ENCODE data around the gene FOXN4. TPM values are rescaled to one million over a fixed set of nuclear protein-coding genes. Genes with fewer than 3 reads are reported as not detected.

Gene FOXN4
- total RNA-seq, 2 donors from 2014 or later: not detected

- Histone ChIP-seq H3K27ac (no peak overlapping the region), H3K4me3 (no peak overlapping the region), H3K27me3 (replicated peaks; ENCODE audit: insufficient read depth) (no peaks in the 10 kb centered on the region), H3K4me1 (ENCODE audit: control insufficient read depth in 1 of 2, low read depth in 2 of 2) (no peaks in the 10 kb centered on the region), H3K36me3 (peaks cover 38% of the 10 kb centered on the region), H3K9me3 (no peaks in the 10 kb centered on the region)
- no peak for DNase-seq (ENCODE audit: low spot score)
- ATAC-seq (ENCODE audit: insufficient number of reproducible peaks, low FRiP score, low read depth): no peak
- no peak for TF ChIP-seq CTCF (IDR thresholded peaks at IDR 0.05)
Measured at GRCh38 chr12:109247831-109248654, 61.0 kb downstream of the FOXN4 start.

GRCh38 chr12:109246221-109246620, 62.9 kb downstream of the FOXN4 start:
- no peak overlapping the region for H3K4me3 ChIP-seq
- peaks cover 49% of the 10 kb centered on the region for H3K36me3 ChIP-seq

GRCh38 chr12:109244073-109244472, 65.0 kb downstream of the FOXN4 start:
- TF ChIP-seq CTCF (IDR thresholded peaks at IDR 0.05): no peak
- Histone ChIP-seq H3K27me3 (replicated peaks; ENCODE audit: insufficient read depth) (no peaks in the 10 kb centered on the region), H3K4me1 (ENCODE audit: control insufficient read depth in 1 of 2, low read depth in 2 of 2) (no peaks in the 10 kb centered on the region), H3K36me3 (peaks cover 58% of the 10 kb centered on the region), H3K4me3 (no peak overlapping the region), H3K27ac (no peak overlapping the region), H3K9me3 (no peaks in the 10 kb centered on the region)
- DNase-seq (ENCODE audit: low spot score): no peak
- ATAC-seq (ENCODE audit: insufficient number of reproducible peaks, low FRiP score, low read depth): no peak

More at GRCh38 chr12:109246221-109246620, 62.9 kb downstream of the FOXN4 start:
- ATAC-seq (ENCODE audit: insufficient number of reproducible peaks, low FRiP score, low read depth) (no peak), DNase-seq (ENCODE audit: low spot score) (no peak)
- H3K4me1 ChIP-seq (ENCODE audit: control insufficient read depth in 1 of 2, low read depth in 2 of 2): no peaks in the 10 kb centered on the region
- TF ChIP-seq CTCF (IDR thresholded peaks at IDR 0.05): no peak
- no peak overlapping the region for H3K27ac ChIP-seq
- H3K9me3 ChIP-seq: no peaks in the 10 kb centered on the region
- H3K27me3 ChIP-seq (replicated peaks; ENCODE audit: insufficient read depth): no peaks in the 10 kb centered on the region

GRCh38 chr12:109241936-109242335, 67.1 kb downstream of the FOXN4 start:
- no peak for DNase-seq (ENCODE audit: low spot score)
- H3K36me3 ChIP-seq: peaks cover 57% of the 10 kb centered on the region
- no peak for TF ChIP-seq CTCF (IDR thresholded peaks at IDR 0.05)
- H3K4me3 ChIP-seq: no peak overlapping the region
- no peak overlapping the region for H3K27ac ChIP-seq
- no peak for ATAC-seq (ENCODE audit: insufficient number of reproducible peaks, low FRiP score, low read depth)
- no peaks in the 10 kb centered on the region for H3K9me3 ChIP-seq
- no peaks in the 10 kb centered on the region for H3K4me1 ChIP-seq (ENCODE audit: control insufficient read depth in 1 of 2, low read depth in 2 of 2)
- no peaks in the 10 kb centered on the region for H3K27me3 ChIP-seq (replicated peaks; ENCODE audit: insufficient read depth)

DNA sequence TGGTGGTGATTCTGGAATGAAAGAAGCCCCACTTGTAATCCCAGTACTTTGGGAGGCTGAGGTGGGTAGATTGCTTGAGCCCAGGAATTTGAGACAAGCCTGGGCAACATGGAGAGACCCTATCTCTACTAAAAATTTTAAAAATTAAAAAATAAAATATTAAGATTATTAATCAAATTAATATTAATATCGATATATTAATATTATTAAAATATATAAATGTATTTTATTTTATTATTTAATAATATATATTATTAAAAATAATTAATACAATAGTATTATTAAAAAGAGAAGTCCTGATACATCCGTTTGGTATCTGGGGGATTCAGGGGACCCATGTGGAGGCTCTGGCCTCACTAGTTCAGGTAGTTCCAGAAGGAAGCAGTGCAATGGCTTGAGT, 68.7 kb downstream of the FOXN4 start:
- DNase-seq (ENCODE audit: low spot score) (no peak), ATAC-seq (ENCODE audit: insufficient number of reproducible peaks, low FRiP score, low read depth) (no peak)
- Histone ChIP-seq H3K9me3 (no peaks in the 10 kb centered on the region), H3K36me3 (peaks cover 57% of the 10 kb centered on the region), H3K4me1 (ENCODE audit: control insufficient read depth in 1 of 2, low read depth in 2 of 2) (no peaks in the 10 kb centered on the region), H3K27ac (no peak overlapping the region), H3K27me3 (replicated peaks; ENCODE audit: insufficient read depth) (no peaks in the 10 kb centered on the region), H3K4me3 (no peak overlapping the region)
- no peak for TF ChIP-seq CTCF (IDR thresholded peaks at IDR 0.05)

All from thoracic aorta (tissue), 2 donors.